ENCODE data around the gene KCNQ1. TPM values are rescaled to one million over a fixed set of nuclear protein-coding genes. Genes with fewer than 3 reads are reported as not detected.

The KCNQ1 gene
- polyA plus RNA-seq, 1 donor (not counting 4 experiments of a cell fraction or from before 2014, with no cell fraction given) = not detected

DNA sequence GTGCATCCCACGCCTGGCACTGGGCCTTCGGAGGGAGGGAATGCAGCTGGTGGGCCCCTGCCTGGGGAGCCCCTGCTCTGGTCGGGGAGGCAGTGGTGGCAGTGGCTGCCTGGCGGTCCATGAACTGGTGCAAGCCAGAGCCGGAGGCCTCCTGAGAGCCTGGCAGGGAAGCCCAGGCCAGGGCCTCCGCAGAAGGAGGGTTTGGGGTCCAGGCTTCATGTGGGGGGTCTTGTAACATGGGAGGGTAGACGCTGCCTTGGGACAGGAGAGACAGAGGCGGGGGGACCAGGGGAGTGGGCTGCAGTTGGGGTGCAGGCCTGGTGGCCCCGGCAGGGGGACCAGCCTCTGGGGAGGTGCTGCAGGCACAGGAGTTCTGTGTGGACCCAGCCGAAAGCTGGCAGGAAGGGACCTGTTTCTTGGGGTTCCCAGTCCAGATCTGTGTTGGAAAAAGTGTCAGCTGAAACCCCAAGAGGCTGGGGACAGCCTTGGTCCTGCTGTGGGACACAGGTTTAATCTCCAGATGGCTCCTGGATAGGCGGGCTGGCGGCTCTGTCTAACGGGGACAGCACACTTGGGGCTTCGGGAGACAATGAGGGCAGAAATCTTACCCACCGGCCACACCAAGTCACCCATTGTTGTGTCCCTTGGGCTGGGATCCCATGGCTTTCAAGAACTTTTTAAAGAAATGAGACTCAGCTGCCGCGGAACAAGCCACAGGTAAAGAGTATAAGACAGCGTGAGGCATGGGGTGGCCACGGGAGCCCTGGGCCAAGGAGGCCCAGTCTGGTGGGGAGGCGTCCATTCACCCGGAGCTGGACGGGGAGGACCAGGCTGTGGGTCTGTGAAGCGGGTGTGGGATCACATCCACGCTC lies 73.5 kb downstream of the KCNQ1 start:
- H3K79me2 ChIP-seq (ENCODE audit: control insufficient read depth, insufficient read depth, low read length) = no peaks in the 10 kb centered on the region
- no peaks in the 10 kb centered on the region for H3K9me3 ChIP-seq (ENCODE audit: control insufficient read depth, low read depth, low read length)
- H2AFZ ChIP-seq (ENCODE audit: control insufficient read depth, low read length) = no peak overlapping the region
- DNase-seq (ENCODE audit: low read depth, low spot score) (no peak), FAIRE-seq (no peak)
- H3K4me1 ChIP-seq (ENCODE audit: control insufficient read depth, extremely low read depth, insufficient read depth, low read length) = no peaks in the 10 kb centered on the region
- no peak overlapping the region for H3K9ac ChIP-seq (ENCODE audit: control insufficient read depth, extremely low read depth, insufficient read depth, low read length)
- no peak overlapping the region for H3K27ac ChIP-seq (ENCODE audit: control insufficient read depth, insufficient read depth, low read length)
- no peaks in the 10 kb centered on the region for H3K9me1 ChIP-seq (ENCODE audit: control insufficient read depth, extremely low read depth, insufficient read depth, low read length)
- H3K4me3 ChIP-seq (ENCODE audit: control insufficient read depth in 2 of 3, extremely low read depth in 1 of 3, insufficient read depth in 2 of 3, low read depth in 1 of 3, low read length in 3 of 3) = no peak overlapping the region
- H3K36me3 ChIP-seq (ENCODE audit: control insufficient read depth in 2 of 2, extremely low read depth in 1 of 2, insufficient read depth in 2 of 2, low read length in 2 of 2) = no peaks in the 10 kb centered on the region
- H3K4me2 ChIP-seq (ENCODE audit: control insufficient read depth, extremely low read depth, insufficient read depth, low read depth, low read length) = no peak overlapping the region
- TF ChIP-seq, protein P1, sequence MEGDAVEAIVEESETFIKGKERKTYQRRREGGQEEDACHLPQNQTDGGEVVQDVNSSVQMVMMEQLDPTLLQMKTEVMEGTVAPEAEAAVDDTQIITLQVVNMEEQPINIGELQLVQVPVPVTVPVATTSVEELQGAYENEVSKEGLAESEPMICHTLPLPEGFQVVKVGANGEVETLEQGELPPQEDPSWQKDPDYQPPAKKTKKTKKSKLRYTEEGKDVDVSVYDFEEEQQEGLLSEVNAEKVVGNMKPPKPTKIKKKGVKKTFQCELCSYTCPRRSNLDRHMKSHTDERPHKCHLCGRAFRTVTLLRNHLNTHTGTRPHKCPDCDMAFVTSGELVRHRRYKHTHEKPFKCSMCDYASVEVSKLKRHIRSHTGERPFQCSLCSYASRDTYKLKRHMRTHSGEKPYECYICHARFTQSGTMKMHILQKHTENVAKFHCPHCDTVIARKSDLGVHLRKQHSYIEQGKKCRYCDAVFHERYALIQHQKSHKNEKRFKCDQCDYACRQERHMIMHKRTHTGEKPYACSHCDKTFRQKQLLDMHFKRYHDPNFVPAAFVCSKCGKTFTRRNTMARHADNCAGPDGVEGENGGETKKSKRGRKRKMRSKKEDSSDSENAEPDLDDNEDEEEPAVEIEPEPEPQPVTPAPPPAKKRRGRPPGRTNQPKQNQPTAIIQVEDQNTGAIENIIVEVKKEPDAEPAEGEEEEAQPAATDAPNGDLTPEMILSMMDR (optimal IDR thresholded peaks at IDR 0.05 in 1 of 3, IDR thresholded peaks at IDR 0.05 in 1 of 3, conservative IDR thresholded peaks at IDR 0.05 in 1 of 3; ENCODE audit: extremely low read depth in 1 of 3, insufficient read depth in 2 of 3, low read length in 3 of 3) = no peak
- no peak for TF ChIP-seq EZH2 (IDR thresholded peaks at IDR 0.05; ENCODE audit: low read length)
- H3K27me3 ChIP-seq (ENCODE audit: control insufficient read depth, extremely low read depth, insufficient read depth, low read length) = peaks cover 14% of the 10 kb centered on the region
- H4K20me1 ChIP-seq (ENCODE audit: control insufficient read depth, extremely low read depth, insufficient read depth, low read length) = no peaks in the 10 kb centered on the region
- dilution Hi-C loops (cut with MboI; ENCODE audit: extremely low pct_ligation_motif_present, low sequenced_read_pairs) = no loop called here

DNA sequence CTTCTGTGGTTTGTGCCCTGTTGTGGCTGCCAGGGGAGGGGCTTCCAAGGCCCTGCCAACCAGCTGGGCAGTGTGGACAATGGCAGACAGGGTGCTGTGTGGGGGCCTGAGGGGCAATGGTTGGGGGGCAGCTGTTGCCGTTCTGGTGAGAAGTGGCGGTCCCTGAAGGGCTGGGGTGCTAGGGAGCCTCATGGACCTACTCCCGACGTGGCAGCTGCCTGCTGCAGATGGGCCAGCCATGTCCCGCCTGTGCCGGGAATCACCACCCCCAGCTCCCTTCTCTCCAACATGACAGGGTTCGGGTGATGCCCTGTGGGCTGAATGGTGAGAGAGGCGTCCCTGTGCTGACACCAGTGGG lies 74.2 kb downstream of the KCNQ1 start:
- Histone ChIP-seq H3K9ac (ENCODE audit: control insufficient read depth, extremely low read depth, insufficient read depth, low read length) (no peak overlapping the region), H3K4me1 (ENCODE audit: control insufficient read depth, extremely low read depth, insufficient read depth, low read length) (no peaks in the 10 kb centered on the region), H3K36me3 (ENCODE audit: control insufficient read depth in 2 of 2, extremely low read depth in 1 of 2, insufficient read depth in 2 of 2, low read length in 2 of 2) (no peaks in the 10 kb centered on the region), H3K4me2 (ENCODE audit: control insufficient read depth, extremely low read depth, insufficient read depth, low read depth, low read length) (no peak overlapping the region), H3K4me3 (ENCODE audit: control insufficient read depth in 2 of 3, extremely low read depth in 1 of 3, insufficient read depth in 2 of 3, low read depth in 1 of 3, low read length in 3 of 3) (no peak overlapping the region), H2AFZ (ENCODE audit: control insufficient read depth, low read length) (no peak overlapping the region), H4K20me1 (ENCODE audit: control insufficient read depth, extremely low read depth, insufficient read depth, low read length) (no peaks in the 10 kb centered on the region), H3K27me3 (ENCODE audit: control insufficient read depth, extremely low read depth, insufficient read depth, low read length) (peaks cover 18% of the 10 kb centered on the region), H3K9me1 (ENCODE audit: control insufficient read depth, extremely low read depth, insufficient read depth, low read length) (no peaks in the 10 kb centered on the region), H3K27ac (ENCODE audit: control insufficient read depth, insufficient read depth, low read length) (no peak overlapping the region), H3K79me2 (ENCODE audit: control insufficient read depth, insufficient read depth, low read length) (no peaks in the 10 kb centered on the region), H3K9me3 (ENCODE audit: control insufficient read depth, low read depth, low read length) (no peaks in the 10 kb centered on the region)
- DNase-seq (ENCODE audit: low read depth, low spot score) = no peak
- FAIRE-seq = no peak
- dilution Hi-C loops (cut with MboI; ENCODE audit: extremely low pct_ligation_motif_present, low sequenced_read_pairs) = no loop called here
- TF ChIP-seq, protein P1 (optimal IDR thresholded peaks at IDR 0.05 in 1 of 3, IDR thresholded peaks at IDR 0.05 in 1 of 3, conservative IDR thresholded peaks at IDR 0.05 in 1 of 3; ENCODE audit: extremely low read depth in 1 of 3, insufficient read depth in 2 of 3, low read length in 3 of 3) = no peak
- TF ChIP-seq EZH2 (IDR thresholded peaks at IDR 0.05; ENCODE audit: low read length) = no peak

Measured in keratinocyte (primary cell).